HCT116 (cell line): ENCODE measurements around the gene RAPGEF1. TPM values are rescaled to one million over a fixed set of nuclear protein-coding genes. Genes with fewer than 3 reads are reported as not detected.

ENCODE experiments used
- ATAC-seq: fragments of 200-7000 bp; cut with Tn5 transposase; 2 replicates; pipeline ENCODE4 v1.9.1; 2020; ENCODE audit warnings: mild to moderate bottlenecking, moderate library complexity
- BruUV-seq: library from RNA; stranded (reverse); fragments of 400-500 nt; replicated peaks from 2 replicates; lab custom pipeline; 2021; lab: Mats Ljungman, UMichigan
- CTCF ChIA-PET: fragments of 300-600 bp; sonication (Branson Sonifier 250); formaldehyde crosslinking; loops from one replicate; lab custom pipeline; 2021; ENCODE audit warnings: antibody characterized with exemption; lab: Charles Lee
- POLR2A ChIA-PET: fragments of 300-600, 350-600 bp; sonication (Branson Sonifier 250); formaldehyde crosslinking; loops from one replicate; lab custom pipeline; 2021; ENCODE audit warnings: antibody characterized with exemption; lab: Charles Lee
- RAD21 ChIA-PET, 2 experiments: fragments of 300-600 bp; sonication (Branson Sonifier 250); formaldehyde crosslinking; loops; one replicate each; lab custom pipeline; 2023; ENCODE audit warnings: low total read pairs in 2 of 2; ENCODE audit not compliant: uncharacterized antibody in 2 of 2, unreplicated experiment in 2 of 2, low non-redundant PET in 1 of 2; lab: Charles Lee
- DNase-seq: peaks from one replicate; pipeline ENCODE4 v3.0.0-alpha.2; 2010; ENCODE audit warnings: low read depth, low spot score
- H2AFZ ChIP-seq: fragments of 200-600 bp; shearing (Covaris generic), sonication (generic); 2 replicates; pipeline ENCODE4 v1.6.1; 2017; ENCODE audit warnings: low read depth, mixed run types, mixed read lengths, antibody characterized with exemption, low read length; ENCODE audit not compliant: poor library complexity, severe bottlenecking
- H3K27ac ChIP-seq: 2 replicates; pipeline ENCODE4 v1.5.1; 2012; ENCODE audit warnings: low read depth, low read length
- H3K27me3 ChIP-seq: fragments of 200-600 bp; sonication (generic); 2 replicates; pipeline ENCODE4 v1.6.1; 2016; ENCODE audit warnings: mixed run types, low read length, mixed read lengths; ENCODE audit not compliant: insufficient read depth
- H3K36me3 ChIP-seq, 2 experiments: fragments of 200-500 bp in 1 of 2; fragments of 200-600 bp in 1 of 2; sonication (Bioruptor generic) in 1 of 2; sonication (generic) in 1 of 2; 2 replicates each; pipeline versions ENCODE4 v1.5.1 to v1.6.1; 2014 to 2016; ENCODE audit warnings: low read length in 2 of 2, inconsistent platforms in 1 of 2, mixed read lengths in 1 of 2, mixed run types in 1 of 2; ENCODE audit not compliant: insufficient read depth in 2 of 2, control insufficient read depth in 1 of 2
- H3K4me1 ChIP-seq, 2 experiments: fragments of 200-600 bp in 1 of 2; sonication (generic) in 1 of 2; 2 replicates each; pipeline versions ENCODE4 v1.5.1 to v1.6.1; 2012 to 2017; ENCODE audit warnings: low read length in 2 of 2, inconsistent platforms in 1 of 2, mild to moderate bottlenecking in 1 of 2, mixed read lengths in 1 of 2, mixed run types in 1 of 2, moderate library complexity in 1 of 2; ENCODE audit not compliant: insufficient read depth in 2 of 2, control insufficient read depth in 1 of 2
- H3K4me2 ChIP-seq: fragments of 200-600 bp; sonication (generic); 2 replicates; pipeline ENCODE4 v1.6.1; 2017; ENCODE audit warnings: mixed run types, low read length, mixed read lengths
- H3K4me3 ChIP-seq, 2 experiments: fragments of 200-600 bp in 1 of 2; sonication (generic) in 1 of 2; replicated peaks in 1 of 2; 2 replicates each; pipeline ENCODE4 v1.5.1; 2011 to 2016; ENCODE audit warnings: low read length in 2 of 2, control low read depth in 1 of 2, low read depth in 1 of 2, mild to moderate bottlenecking in 1 of 2, mixed read lengths in 1 of 2, mixed run types in 1 of 2
- H3K79me2 ChIP-seq: fragments of 200-600 bp; sonication (generic); 2 replicates; pipeline ENCODE4 v1.6.1; 2017; ENCODE audit warnings: mild to moderate bottlenecking, mixed run types, low read length, moderate library complexity, mixed read lengths; ENCODE audit not compliant: insufficient read depth
- H3K9ac ChIP-seq: fragments of 200-600 bp; sonication (generic); 2 replicates; pipeline ENCODE4 v1.6.1; 2016; ENCODE audit warnings: low read length, mixed read lengths
- H3K9me2 ChIP-seq: fragments of 200-600 bp; sonication (generic), shearing (Covaris generic); 2 replicates; pipeline ENCODE4 v1.6.1; 2017; ENCODE audit warnings: mixed run types, mild to moderate bottlenecking, moderate library complexity; ENCODE audit not compliant: insufficient read depth
- H3K9me3 ChIP-seq, 2 experiments: fragments of 200-500 bp in 1 of 2; fragments of 200-600 bp in 1 of 2; sonication (Bioruptor generic) in 1 of 2; sonication (generic) in 1 of 2; 2 replicates each; pipeline ENCODE4 v1.6.1; 2014 to 2017; ENCODE audit warnings: low read length in 2 of 2, mixed read lengths in 2 of 2, inconsistent platforms in 1 of 2, low read depth in 1 of 2, mild to moderate bottlenecking in 1 of 2, mixed run types in 1 of 2, moderate library complexity in 1 of 2; ENCODE audit not compliant: control insufficient read depth in 1 of 2, insufficient read depth in 1 of 2
- H4K20me1 ChIP-seq: fragments of 200-600 bp; sonication (generic), shearing (Covaris generic); 2 replicates; pipeline ENCODE4 v1.6.1; 2017; ENCODE audit warnings: mixed run types, mild to moderate bottlenecking, moderate library complexity; ENCODE audit not compliant: insufficient read depth
- CEBPB ChIP-seq: IDR thresholded peaks from 2 replicates; pipeline ENCODE4 v1.6.1; 2012; ENCODE audit warnings: low read depth
- EGR1 ChIP-seq: IDR thresholded peaks from 2 replicates; pipeline ENCODE4 v1.6.1; 2012; ENCODE audit warnings: low read depth
- EZH2phosphoT487 ChIP-seq: fragments of 200-600 bp; IDR thresholded peaks from 2 replicates; pipeline ENCODE4 v1.6.1; 2018; ENCODE audit warnings: antibody characterized with exemption, borderline replicate concordance
- FOSL1 ChIP-seq: IDR thresholded peaks from 2 replicates; pipeline ENCODE4 v1.6.1; 2012; ENCODE audit warnings: low read depth
- JUND ChIP-seq: IDR thresholded peaks from 2 replicates; pipeline ENCODE4 v1.6.1; 2012
- POLR2A ChIP-seq: IDR thresholded peaks from 2 replicates; pipeline ENCODE4 v1.7.0; 2011; ENCODE audit warnings: borderline replicate concordance; ENCODE audit not compliant: insufficient read depth, insufficient read length; ENCODE audit errors: extremely low read depth
- RAD21 ChIP-seq: IDR thresholded peaks from 2 replicates; pipeline ENCODE4 v1.6.1; 2012; ENCODE audit warnings: low read depth, mild to moderate bottlenecking
- SP1 ChIP-seq: IDR thresholded peaks from 2 replicates; pipeline ENCODE4 v1.6.1; 2012; ENCODE audit warnings: low read depth
- SRF ChIP-seq: IDR thresholded peaks from 2 replicates; pipeline ENCODE4 v1.6.1; 2012; ENCODE audit warnings: low read depth
- TCF7L2 ChIP-seq: IDR thresholded peaks from 2 replicates; pipeline ENCODE4 v1.7.0; 2011; ENCODE audit warnings: borderline replicate concordance, inconsistent platforms; ENCODE audit not compliant: insufficient read depth, insufficient read length; ENCODE audit errors: extremely low read depth
- ZBTB33 ChIP-seq: IDR thresholded peaks from 2 replicates; pipeline ENCODE4 v1.6.1; 2011; ENCODE audit warnings: mild to moderate bottlenecking, low read length, moderate library complexity; ENCODE audit not compliant: insufficient replicate concordance; ENCODE audit errors: extremely low read depth
- ZNF274 ChIP-seq: fragments of 200-500 bp; sonication (Bioruptor generic); IDR thresholded peaks from 2 replicates; pipeline ENCODE4 v1.6.1; 2014; ENCODE audit warnings: mild to moderate bottlenecking, low read depth, low read length, inconsistent platforms
- intact Hi-C: fragments of 100-400 bp; cut with micrococcal nuclease; formaldehyde crosslinking; loops from 2 replicates; pipeline ENCODE4 v1.10.0; 2022
- total RNA-seq: library from RNA; stranded (reverse); gene quantifications from one replicate; pipeline ENCODE4 v1.2.1, GENCODE V29; 2021; ENCODE audit not compliant: unreplicated experiment
- TF ChIP-seq, protein P1 (sequence below): IDR thresholded peaks from 2 replicates; pipeline ENCODE4 v1.6.1; 2012; ENCODE audit warnings: low read depth
- TF ChIP-seq, protein P2 (sequence below), 3 experiments: fragments of 200-600 bp in 1 of 3; sonication (generic) in 1 of 3; IDR thresholded peaks in 2 of 3; conservative IDR thresholded peaks in 1 of 3; 2 replicates each; pipeline ENCODE4 v1.5.1; 2012 to 2017; ENCODE audit warnings: low read depth in 2 of 3, low read length in 2 of 3, antibody characterized with exemption in 1 of 3, borderline replicate concordance in 1 of 3, control low read depth in 1 of 3, mild to moderate bottlenecking in 1 of 3, mixed read lengths in 1 of 3, mixed run types in 1 of 3, moderate library complexity in 1 of 3; ENCODE audit not compliant: insufficient read depth in 1 of 3
- TF ChIP-seq, protein P3 (sequence below): IDR thresholded peaks from 2 replicates; pipeline ENCODE4 v1.6.1; 2012

RAPGEF1 gene
- total RNA-seq, 1 experiment from 2014 or later = 43.0 TPM

DNA sequence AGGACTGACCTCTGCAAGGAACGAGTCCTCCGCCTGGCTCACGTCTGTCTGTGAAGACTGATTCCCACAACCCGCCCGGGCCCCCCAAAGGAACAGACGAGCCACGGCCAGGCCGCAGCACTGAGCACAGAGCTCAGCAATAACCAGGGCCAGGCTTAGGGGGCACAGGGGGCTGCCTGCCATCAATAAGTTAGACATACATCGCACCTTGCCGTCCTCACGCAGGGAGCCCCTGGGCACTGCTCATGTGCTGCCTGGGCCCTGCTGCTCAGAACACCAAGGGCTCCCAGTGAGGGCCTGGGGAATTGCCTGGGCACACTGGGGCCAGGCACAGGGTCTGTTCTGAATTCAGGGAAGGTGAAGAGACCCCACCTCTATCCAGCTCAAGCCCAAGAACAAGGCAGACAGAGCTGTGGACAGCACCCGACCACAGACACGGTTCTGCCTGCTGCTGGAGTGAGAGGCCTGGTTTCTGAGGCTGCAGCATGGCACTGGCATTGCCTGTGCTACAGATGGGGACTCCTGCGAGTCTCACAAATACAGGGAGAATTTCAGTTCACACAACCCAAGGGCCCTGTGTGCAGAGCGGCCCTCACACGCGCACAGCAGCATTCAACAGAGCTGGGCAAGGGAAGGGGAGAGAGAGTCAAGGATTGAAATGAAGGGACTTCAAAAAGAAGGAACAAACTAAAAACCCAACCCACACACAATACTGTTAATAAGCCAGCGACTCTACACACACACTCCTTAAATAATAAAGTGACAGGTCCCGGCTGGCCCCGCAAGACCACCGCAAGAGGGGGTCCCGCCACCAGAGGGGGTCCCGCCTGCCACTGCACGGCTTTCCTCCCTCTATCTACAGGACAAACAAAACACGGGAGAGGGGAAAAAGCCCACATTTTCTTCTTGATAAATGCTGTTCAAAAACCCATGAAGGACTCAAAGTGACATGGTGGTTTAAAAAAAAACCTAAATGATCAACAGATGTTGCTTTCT lies 162.6 kb downstream of the RAPGEF1 start:
- ATAC-seq = no peak
- H3K9me3 ChIP-seq = no peaks in the 10 kb centered on the region

More for the DNA sequence above, 162.6 kb downstream of the RAPGEF1 start:
- Histone ChIP-seq H4K20me1 (no peaks in the 10 kb centered on the region), H3K9ac (no peak overlapping the region), H2AFZ (no peak overlapping the region), H3K27me3 (no peaks in the 10 kb centered on the region), H3K4me3 (no peak overlapping the region), H3K79me2 (no peaks in the 10 kb centered on the region), H3K27ac (no peak overlapping the region), H3K9me2 (no peaks in the 10 kb centered on the region), H3K4me1 (no peaks in the 10 kb centered on the region), H3K4me2 (no peak overlapping the region), H3K36me3 (peaks cover 3 to 5% of the 10 kb centered on the region in 2 experiments; a peak in 2 of 4 replicates)
- ChIA-PET POLR2A (no interaction called here), CTCF (no interaction called here), RAD21 (no interaction called here)
- BruUV-seq = TSS peak; percentile 24
- intact Hi-C loops = no loop called here
- DNase-seq = no peak
- TF ChIP-seq, protein P1, sequence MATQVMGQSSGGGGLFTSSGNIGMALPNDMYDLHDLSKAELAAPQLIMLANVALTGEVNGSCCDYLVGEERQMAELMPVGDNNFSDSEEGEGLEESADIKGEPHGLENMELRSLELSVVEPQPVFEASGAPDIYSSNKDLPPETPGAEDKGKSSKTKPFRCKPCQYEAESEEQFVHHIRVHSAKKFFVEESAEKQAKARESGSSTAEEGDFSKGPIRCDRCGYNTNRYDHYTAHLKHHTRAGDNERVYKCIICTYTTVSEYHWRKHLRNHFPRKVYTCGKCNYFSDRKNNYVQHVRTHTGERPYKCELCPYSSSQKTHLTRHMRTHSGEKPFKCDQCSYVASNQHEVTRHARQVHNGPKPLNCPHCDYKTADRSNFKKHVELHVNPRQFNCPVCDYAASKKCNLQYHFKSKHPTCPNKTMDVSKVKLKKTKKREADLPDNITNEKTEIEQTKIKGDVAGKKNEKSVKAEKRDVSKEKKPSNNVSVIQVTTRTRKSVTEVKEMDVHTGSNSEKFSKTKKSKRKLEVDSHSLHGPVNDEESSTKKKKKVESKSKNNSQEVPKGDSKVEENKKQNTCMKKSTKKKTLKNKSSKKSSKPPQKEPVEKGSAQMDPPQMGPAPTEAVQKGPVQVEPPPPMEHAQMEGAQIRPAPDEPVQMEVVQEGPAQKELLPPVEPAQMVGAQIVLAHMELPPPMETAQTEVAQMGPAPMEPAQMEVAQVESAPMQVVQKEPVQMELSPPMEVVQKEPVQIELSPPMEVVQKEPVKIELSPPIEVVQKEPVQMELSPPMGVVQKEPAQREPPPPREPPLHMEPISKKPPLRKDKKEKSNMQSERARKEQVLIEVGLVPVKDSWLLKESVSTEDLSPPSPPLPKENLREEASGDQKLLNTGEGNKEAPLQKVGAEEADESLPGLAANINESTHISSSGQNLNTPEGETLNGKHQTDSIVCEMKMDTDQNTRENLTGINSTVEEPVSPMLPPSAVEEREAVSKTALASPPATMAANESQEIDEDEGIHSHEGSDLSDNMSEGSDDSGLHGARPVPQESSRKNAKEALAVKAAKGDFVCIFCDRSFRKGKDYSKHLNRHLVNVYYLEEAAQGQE = no peak
- no peak for TF ChIP-seq EGR1
- no peak for TF ChIP-seq POLR2A
- TF ChIP-seq FOSL1 = no peak
- TF ChIP-seq SP1 = no peak
- no peak for TF ChIP-seq CEBPB
- TF ChIP-seq SRF = no peak
- TF ChIP-seq TCF7L2 = no peak
- TF ChIP-seq RAD21 = no peak
- no peak for TF ChIP-seq ZBTB33
- no peak for TF ChIP-seq EZH2phosphoT487
- no peak for TF ChIP-seq JUND
- TF ChIP-seq ZNF274 = no peak
- TF ChIP-seq, protein P2, sequence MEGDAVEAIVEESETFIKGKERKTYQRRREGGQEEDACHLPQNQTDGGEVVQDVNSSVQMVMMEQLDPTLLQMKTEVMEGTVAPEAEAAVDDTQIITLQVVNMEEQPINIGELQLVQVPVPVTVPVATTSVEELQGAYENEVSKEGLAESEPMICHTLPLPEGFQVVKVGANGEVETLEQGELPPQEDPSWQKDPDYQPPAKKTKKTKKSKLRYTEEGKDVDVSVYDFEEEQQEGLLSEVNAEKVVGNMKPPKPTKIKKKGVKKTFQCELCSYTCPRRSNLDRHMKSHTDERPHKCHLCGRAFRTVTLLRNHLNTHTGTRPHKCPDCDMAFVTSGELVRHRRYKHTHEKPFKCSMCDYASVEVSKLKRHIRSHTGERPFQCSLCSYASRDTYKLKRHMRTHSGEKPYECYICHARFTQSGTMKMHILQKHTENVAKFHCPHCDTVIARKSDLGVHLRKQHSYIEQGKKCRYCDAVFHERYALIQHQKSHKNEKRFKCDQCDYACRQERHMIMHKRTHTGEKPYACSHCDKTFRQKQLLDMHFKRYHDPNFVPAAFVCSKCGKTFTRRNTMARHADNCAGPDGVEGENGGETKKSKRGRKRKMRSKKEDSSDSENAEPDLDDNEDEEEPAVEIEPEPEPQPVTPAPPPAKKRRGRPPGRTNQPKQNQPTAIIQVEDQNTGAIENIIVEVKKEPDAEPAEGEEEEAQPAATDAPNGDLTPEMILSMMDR (IDR thresholded peaks at IDR 0.05 in 2 of 3, conservative IDR thresholded peaks at IDR 0.05 in 1 of 3; ENCODE audit: borderline replicate concordance in 1 of 3, insufficient read depth in 1 of 3, low read depth in 2 of 3, low read length in 2 of 3) = no peak
- TF ChIP-seq, protein P3, sequence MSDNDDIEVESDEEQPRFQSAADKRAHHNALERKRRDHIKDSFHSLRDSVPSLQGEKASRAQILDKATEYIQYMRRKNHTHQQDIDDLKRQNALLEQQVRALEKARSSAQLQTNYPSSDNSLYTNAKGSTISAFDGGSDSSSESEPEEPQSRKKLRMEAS = no peak
